Hepatocyte (in vitro differentiated cells): ENCODE data around the gene TOB1. TPM values are rescaled to one million over a fixed set of nuclear protein-coding genes. Genes with fewer than 3 reads are reported as not detected.
A peak's percentile ranks its signal among the peaks of the same experiment; 100 is the strongest.

Experiments used
- DNase-seq: peaks from one replicate; pipeline ENCODE4 v3.0.0-alpha.2; 2016; ENCODE audit warnings: low spot score
- H2AFZ ChIP-seq: fragments of 200-600 bp; sonication (generic); 2 replicates; pipeline ENCODE4 v1.6.0; 2016; ENCODE audit warnings: antibody characterized with exemption, mild to moderate bottlenecking
- H3K27ac ChIP-seq: fragments of 200-600 bp; sonication (generic); 2 replicates; pipeline ENCODE4 v1.5.1; 2016; ENCODE audit warnings: mild to moderate bottlenecking
- H3K27me3 ChIP-seq: fragments of 200-600 bp; sonication (generic); 2 replicates; pipeline ENCODE4 v1.6.1; 2016
- H3K36me3 ChIP-seq: fragments of 200-600 bp; sonication (generic); replicated peaks from 2 replicates; pipeline ENCODE4 v1.5.1; 2016; ENCODE audit warnings: low read depth; ENCODE audit not compliant: insufficient read depth
- H3K4me1 ChIP-seq: fragments of 200-600 bp; sonication (generic); 2 replicates; pipeline ENCODE4 v1.5.1; 2016; ENCODE audit warnings: mild to moderate bottlenecking, moderate library complexity; ENCODE audit not compliant: insufficient read depth
- H3K4me2 ChIP-seq: fragments of 200-600 bp; sonication (generic); 2 replicates; pipeline ENCODE4 v1.6.0; 2016
- H3K4me3 ChIP-seq: fragments of 200-600 bp; sonication (generic); 2 replicates; pipeline ENCODE4 v1.5.1; 2016; ENCODE audit warnings: mild to moderate bottlenecking
- H3K79me2 ChIP-seq: fragments of 200-600 bp; sonication (generic); 2 replicates; pipeline ENCODE4 v1.6.0; 2017; ENCODE audit warnings: mild to moderate bottlenecking
- H3K9me2 ChIP-seq: fragments of 200-600 bp; sonication (generic); replicated peaks from 2 replicates; pipeline ENCODE4 v1.6.0; 2017; ENCODE audit warnings: mild to moderate bottlenecking; ENCODE audit not compliant: insufficient read depth
- H3K9me3 ChIP-seq: fragments of 200-600 bp; sonication (generic); 2 replicates; pipeline ENCODE4 v1.5.1; 2016; ENCODE audit warnings: low read depth, mild to moderate bottlenecking
- H4K20me1 ChIP-seq: fragments of 200-600 bp; sonication (generic); 2 replicates; pipeline ENCODE4 v1.6.0; 2016; ENCODE audit warnings: mild to moderate bottlenecking; ENCODE audit not compliant: insufficient read depth, poor library complexity, severe bottlenecking
- CTCF ChIP-seq: fragments of 200-600 bp; sonication (generic); IDR thresholded peaks from 2 replicates; pipeline ENCODE4 v1.5.1; 2016; ENCODE audit warnings: antibody characterized with exemption, mild to moderate bottlenecking; ENCODE audit not compliant: poor library complexity
- EZH2 ChIP-seq: fragments of 200-600 bp; sonication (generic); IDR thresholded peaks from 2 replicates; pipeline ENCODE4 v1.6.1; 2016; ENCODE audit warnings: antibody characterized with exemption, mild to moderate bottlenecking, borderline replicate concordance
- EZH2phosphoT487 ChIP-seq: fragments of 200-600 bp; sonication (generic); IDR thresholded peaks from one replicate; pipeline ENCODE4 v1.6.1; 2018; ENCODE audit warnings: antibody characterized with exemption, mild to moderate bottlenecking, low read depth, moderate library complexity; ENCODE audit not compliant: unreplicated experiment, severe bottlenecking
- WGBS: methylation state at CpG from one replicate; pipeline ENCODE4 v1.1.6; 2016; ENCODE audit warnings: low lambda C conversion rate; ENCODE audit errors: missing lambda C conversion rate; 5-methylcytosine and 5-hydroxymethylcytosine counted together
- polyA plus RNA-seq: library from polyadenylated mRNA; unstranded; fragments of >200 nt; fragmentation: Nextera tagmentation; extraction: Ambion mirVana; gene quantifications from 2 replicates; pipeline ENCODE4 v1.2.1, GENCODE V29; 2016
- total RNA-seq: library from RNA; depleted of rRNA; stranded (reverse); fragments of >200 nt; gene quantifications from 2 replicates; pipeline ENCODE4 v1.2.3, GENCODE V29; 2014

TOB1 gene
- total and polyA plus RNA-seq, 2 experiments from 2014 or later: 43.2 to 52.1 TPM

GRCh38 chr17:50816771-50817751 is 49.1 kb downstream of the TOB1 start:
- H3K9me3 ChIP-seq: no peaks in the 10 kb centered on the region
- no peaks in the 10 kb centered on the region for H3K9me2 ChIP-seq
- no peak overlapping the region for H2AFZ ChIP-seq
- H3K79me2 ChIP-seq: no peaks in the 10 kb centered on the region
- peak; percentile 48 for DNase-seq
- H3K27ac ChIP-seq: no peak overlapping the region
- no peak overlapping the region for H3K4me3 ChIP-seq
- H3K27me3 ChIP-seq: no peaks in the 10 kb centered on the region
- peaks cover 4% of the 10 kb centered on the region for H3K4me1 ChIP-seq
- no peak overlapping the region for H3K4me2 ChIP-seq
- H4K20me1 ChIP-seq: no peaks in the 10 kb centered on the region
- TF ChIP-seq CTCF (peak; percentile 56), EZH2 (no peak)
- H3K36me3 ChIP-seq: no peaks in the 10 kb centered on the region
- 40% methylated on average over 27 of the region's 27 CpGs for WGBS

GRCh38 chr17:50816271-50816670 is 49.9 kb downstream of the TOB1 start:
- DNase-seq: no peak
- Histone ChIP-seq H3K27ac (no peak overlapping the region), H3K9me2 (no peaks in the 10 kb centered on the region), H3K27me3 (no peaks in the 10 kb centered on the region), H2AFZ (no peak overlapping the region), H3K4me1 (peaks cover 4% of the 10 kb centered on the region), H3K4me2 (no peak overlapping the region), H4K20me1 (no peaks in the 10 kb centered on the region), H3K79me2 (no peaks in the 10 kb centered on the region), H3K9me3 (no peaks in the 10 kb centered on the region), H3K4me3 (no peak overlapping the region), H3K36me3 (no peaks in the 10 kb centered on the region)
- TF ChIP-seq EZH2phosphoT487: no peak
- TF ChIP-seq EZH2: no peak
- no peak for TF ChIP-seq CTCF
- 81% methylated on average over 5 of the region's 5 CpGs for WGBS

DNA sequence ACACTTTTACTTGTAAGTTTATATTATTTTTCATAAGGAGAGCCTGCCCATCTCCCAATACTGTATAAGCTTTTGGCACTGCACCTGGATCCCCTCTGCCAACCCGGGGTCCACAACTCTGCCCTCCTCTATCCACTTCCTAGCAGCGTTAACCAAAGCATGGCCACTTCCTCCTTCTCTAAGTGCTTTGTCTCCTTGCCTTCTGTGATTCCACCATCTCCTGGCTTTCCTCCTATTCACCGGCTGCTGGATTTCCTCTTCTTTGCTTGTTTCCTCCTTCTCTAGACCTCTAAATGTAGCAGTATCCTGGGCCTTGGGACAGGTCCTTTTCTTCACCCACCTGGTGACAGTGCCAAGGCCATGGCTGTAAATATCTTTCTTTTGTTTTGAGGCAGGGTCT is 50.8 kb downstream of the TOB1 start:
- no peaks in the 10 kb centered on the region for H3K9me2 ChIP-seq
- H3K36me3 ChIP-seq: no peaks in the 10 kb centered on the region
- H4K20me1 ChIP-seq: no peaks in the 10 kb centered on the region
- no peak overlapping the region for H3K27ac ChIP-seq
- no peak for DNase-seq
- H3K9me3 ChIP-seq: no peaks in the 10 kb centered on the region
- no peaks in the 10 kb centered on the region for H3K79me2 ChIP-seq
- peaks cover 4% of the 10 kb centered on the region for H3K4me1 ChIP-seq
- H2AFZ ChIP-seq: no peak overlapping the region
- WGBS: 88% methylated on average over 3 of the region's 3 CpGs
- H3K27me3 ChIP-seq: no peaks in the 10 kb centered on the region
- TF ChIP-seq CTCF: no peak
- TF ChIP-seq EZH2phosphoT487: no peak
- no peak for TF ChIP-seq EZH2
- no peak overlapping the region for H3K4me2 ChIP-seq
- no peak overlapping the region for H3K4me3 ChIP-seq
